Subcutaneous adipose tissue (tissue), 4 donors: ENCODE results near the gene MPP4. TPM values are rescaled to one million over a fixed set of nuclear protein-coding genes. Genes with fewer than 3 reads are reported as not detected.

Experiments used
- CTCF ChIP-seq: fragments of 450-650 bp; IDR thresholded peaks from one replicate; pipeline ENCODE4 v1.5.1; 2016; ENCODE audit warnings: low read depth, mild to moderate bottlenecking, control low read depth, antibody characterized with exemption, moderate library complexity
- small RNA-seq: library from RNA; depleted of rRNA; stranded (forward); fragments of <200 nt; gene quantifications from one replicate; pipeline ENCODE3, GENCODE V24; 2016
- total RNA-seq, 4 donors: library from RNA; depleted of rRNA; stranded (reverse); fragments of >200 nt; gene quantifications; one replicate each; pipeline ENCODE4 v1.1.0, GENCODE V29; 2016

Gene MPP4
- total RNA-seq, 4 donors from 2014 or later = 0.22 to 0.85 TPM; not detected in 2

DNA sequence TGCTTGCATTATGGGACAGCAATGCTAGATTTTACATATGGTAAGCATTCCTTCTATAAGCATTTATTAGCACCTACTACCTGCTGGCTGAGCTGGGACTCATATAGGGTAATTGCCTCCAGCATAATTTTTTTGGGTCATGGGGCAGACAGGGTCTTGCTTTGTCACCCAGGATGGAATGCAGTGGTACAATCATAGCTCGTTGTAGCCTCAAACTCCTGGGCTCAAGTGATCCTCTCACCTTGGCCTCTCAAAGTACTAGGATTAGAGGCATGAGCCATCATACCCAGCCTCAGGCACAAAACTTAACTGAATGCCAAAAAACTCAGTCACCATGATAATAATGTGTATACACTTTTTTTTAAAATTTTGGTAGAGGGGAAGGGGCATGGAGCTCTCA lies 90.4 kb downstream of the MPP4 start:
- no peak for TF ChIP-seq CTCF

DNA sequence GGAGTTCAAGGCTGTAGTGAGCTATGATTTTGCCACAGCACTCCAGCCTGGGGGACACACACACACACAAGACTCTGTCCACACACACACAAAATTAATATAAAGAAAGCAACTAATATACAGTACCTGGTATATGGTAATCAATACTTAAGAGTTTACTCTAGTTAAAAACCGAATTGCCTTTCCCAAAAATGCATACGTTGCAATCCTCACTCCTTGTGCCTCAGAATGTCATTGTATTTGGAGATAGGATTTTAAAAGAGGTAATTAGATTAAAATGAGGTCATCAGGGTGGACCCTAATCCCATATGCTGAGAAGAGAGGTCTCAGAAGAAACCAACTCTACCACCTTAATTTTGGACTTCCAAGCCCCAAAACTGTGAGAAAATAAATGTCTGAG lies 90.9 kb downstream of the MPP4 start:
- no peak for TF ChIP-seq CTCF

- TF ChIP-seq CTCF = no peak
These were observed 97.5 kb downstream of the MPP4 start for GRCh38 chr2:201600906-201601305.

GRCh38 chr2:201597397-201597796 lies 101.0 kb downstream of the MPP4 start:
- no peak for TF ChIP-seq CTCF

Small RNAs within 50 kb of the gene (small RNA-seq; reads per million reads assigned to genes)
- not detected for gene RNU6-651P

Other genes with a start within 250 kb of the MPP4 start
- gene TRAK2, start 247.2 kb downstream of the MPP4 start, total RNA-seq = 100 to 1,000 TPM in 1 of 4 donors, 10 to 100 TPM in 3; 59.7 to 105 (median 65.2) TPM
- gene STRADB, start 246.9 kb downstream of the MPP4 start, total RNA-seq = 10 to 100 TPM; 29.3 to 86.7 (median 43.2) TPM
- 10 to 100 TPM; 18.4 to 31.7 (median 22.3) TPM for gene TMEM237, start 55.1 kb downstream of the MPP4 start, total RNA-seq
- gene ALS2, start 82.3 kb upstream of the MPP4 start, total RNA-seq = 10 to 100 TPM; 14.4 to 23.5 (median 20.7) TPM
- 1 to 10 TPM in 3 of 4 donors, under 1 TPM in 1; 0.57 to 6.5 (median 3.8) TPM for gene CDK15, start 107.9 kb upstream of the MPP4 start, total RNA-seq